ENCODE measurements around the gene PRKN.

The PRKN gene

GRCh38 chr6:162273986-162274385, 453.6 kb downstream of the PRKN start:
- DNase-seq: no peak

DNA sequence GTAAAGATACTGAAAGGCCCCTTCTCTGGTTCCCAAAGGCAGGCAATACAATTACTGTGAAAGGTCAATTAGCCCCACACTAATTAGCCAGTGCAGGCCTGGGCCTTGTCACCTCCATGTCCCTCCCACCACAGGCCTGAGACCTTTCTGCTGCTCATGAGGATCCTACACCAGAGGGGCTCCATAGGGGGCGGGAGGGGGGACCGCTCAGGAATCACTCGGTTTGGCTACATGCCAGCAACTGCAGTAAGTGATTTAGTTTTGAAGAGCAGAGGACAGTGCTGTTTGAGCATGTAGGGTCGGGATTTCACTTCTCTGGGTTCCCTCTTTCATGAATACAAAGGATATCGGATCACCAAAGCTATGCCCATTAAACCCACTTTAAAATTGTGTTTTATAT, 455.6 kb downstream of the PRKN start:
- DNase-seq: no peak

GRCh38 chr6:162270966-162271365, 456.6 kb downstream of the PRKN start:
- DNase-seq: no peak

GRCh38 chr6:162267641-162268040, 459.9 kb downstream of the PRKN start:
- no peak for DNase-seq

DNA sequence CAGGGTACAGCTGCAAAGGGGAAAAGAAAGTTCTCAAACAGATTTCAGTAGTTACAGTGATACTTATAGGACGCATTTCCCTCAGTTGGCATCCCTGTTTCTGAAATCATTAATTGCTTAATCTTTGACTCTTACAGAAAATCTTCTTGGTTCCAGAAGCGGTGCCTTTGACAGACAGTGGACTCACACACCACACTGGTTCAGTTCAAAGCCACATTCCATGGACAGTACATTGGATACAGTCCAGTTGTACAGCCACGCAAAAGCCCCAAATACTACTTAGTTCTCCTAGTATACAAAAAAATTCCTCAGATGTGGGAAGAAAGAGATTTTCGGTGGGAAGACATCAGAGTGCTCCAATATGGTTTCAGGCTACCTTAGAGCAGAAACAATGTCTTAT, 460.4 kb downstream of the PRKN start:
- no peak for DNase-seq

GRCh38 chr6:162264581-162264980, 463.0 kb downstream of the PRKN start:
- DNase-seq: no peak

DNA sequence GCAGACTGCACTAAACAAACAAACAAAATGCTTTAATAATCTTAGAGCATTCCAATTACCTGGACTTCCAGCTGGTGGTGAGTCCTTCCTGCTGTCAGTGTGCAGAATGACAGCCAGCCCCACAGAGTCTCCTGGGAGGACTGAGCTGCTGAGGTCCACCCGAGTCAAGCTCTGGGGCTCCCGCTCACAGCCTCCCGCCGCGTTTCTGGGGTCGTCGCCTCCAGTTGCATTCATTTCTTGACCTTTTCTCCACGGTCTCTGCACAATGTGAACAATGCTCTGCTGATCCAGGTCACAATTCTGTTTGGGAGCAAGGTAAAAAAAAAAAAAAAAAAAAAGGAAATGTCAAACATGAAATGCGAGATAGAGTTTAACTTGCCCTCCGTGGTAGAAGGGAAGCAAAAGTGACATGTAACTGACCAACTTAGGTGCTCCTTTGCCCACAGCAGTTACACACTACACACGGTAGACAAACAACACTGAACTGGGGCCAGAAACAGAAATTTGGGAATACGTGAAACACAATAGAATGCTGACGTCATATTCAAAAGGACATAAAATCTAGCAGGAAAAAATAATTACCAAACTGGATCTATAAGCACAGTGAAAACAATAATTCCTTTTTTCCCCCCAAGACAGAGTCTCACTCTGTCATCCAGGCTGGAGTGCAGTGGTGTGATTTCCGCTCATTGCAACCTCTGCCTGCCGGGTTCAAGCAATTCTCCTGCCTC, 464.9 kb downstream of the PRKN start:
- DNase-seq: no peak

- DNase-seq: no peak
Observed at GRCh38 chr6:162261598-162261997, 466.0 kb downstream of the PRKN start.

GRCh38 chr6:162260027-162260426, 467.5 kb downstream of the PRKN start:
- no peak for DNase-seq

GRCh38 chr6:162258647-162259046, 468.9 kb downstream of the PRKN start:
- DNase-seq: no peak

- no peak for DNase-seq
Observed at GRCh38 chr6:162256361-162256760, 471.2 kb downstream of the PRKN start.

- no peak for DNase-seq
Observed at GRCh38 chr6:162251257-162251656, 476.3 kb downstream of the PRKN start.

GRCh38 chr6:162249907-162250642, 477.5 kb downstream of the PRKN start:
- DNase-seq: no peak

DNA sequence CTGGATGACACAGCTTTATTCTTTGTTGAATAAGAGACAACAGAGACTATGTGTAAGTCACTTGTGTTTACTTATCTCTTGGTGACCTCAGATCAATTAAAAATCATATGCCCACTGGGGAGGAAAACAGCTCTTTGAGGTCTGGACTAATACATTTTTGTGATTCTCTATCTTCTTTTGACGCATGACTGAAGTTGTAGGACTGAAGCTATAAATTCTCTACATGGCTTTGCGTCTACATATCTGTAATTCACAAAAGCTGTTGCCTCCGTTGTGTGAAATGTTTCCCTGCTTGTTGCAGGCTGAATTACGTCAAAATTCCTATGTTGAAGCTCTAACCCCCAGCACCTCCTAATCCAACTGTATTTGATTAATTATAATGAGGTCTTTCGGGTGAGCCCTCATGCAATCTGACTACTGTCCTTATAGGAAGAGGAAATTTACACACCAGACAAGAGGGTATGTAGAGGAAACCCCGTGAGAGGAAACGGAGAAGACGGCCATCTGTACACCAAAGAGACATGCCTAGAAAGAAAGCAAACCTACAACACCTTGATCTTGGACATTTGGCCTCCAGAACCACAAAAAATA, 481.6 kb downstream of the PRKN start:
- no peak for DNase-seq

DNA sequence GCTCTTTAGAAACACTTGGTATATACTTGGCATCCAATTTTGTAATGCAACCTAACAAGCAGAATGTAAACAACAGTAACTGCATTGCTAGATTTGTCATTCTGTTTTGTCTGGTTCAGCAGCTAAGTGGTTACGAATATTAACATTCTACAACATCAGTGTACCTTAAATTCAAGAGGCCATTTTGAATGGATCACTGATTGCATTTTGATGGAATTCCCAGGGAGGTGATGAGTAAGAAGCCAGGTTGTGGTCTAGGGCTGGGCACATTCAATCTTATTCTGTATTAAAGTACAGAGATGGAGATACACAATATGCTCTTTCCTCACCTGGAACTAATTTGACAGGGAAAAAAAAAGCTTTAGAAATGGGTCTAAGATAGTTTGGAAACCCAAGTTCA, 483.5 kb downstream of the PRKN start:
- no peak for DNase-seq

DNA sequence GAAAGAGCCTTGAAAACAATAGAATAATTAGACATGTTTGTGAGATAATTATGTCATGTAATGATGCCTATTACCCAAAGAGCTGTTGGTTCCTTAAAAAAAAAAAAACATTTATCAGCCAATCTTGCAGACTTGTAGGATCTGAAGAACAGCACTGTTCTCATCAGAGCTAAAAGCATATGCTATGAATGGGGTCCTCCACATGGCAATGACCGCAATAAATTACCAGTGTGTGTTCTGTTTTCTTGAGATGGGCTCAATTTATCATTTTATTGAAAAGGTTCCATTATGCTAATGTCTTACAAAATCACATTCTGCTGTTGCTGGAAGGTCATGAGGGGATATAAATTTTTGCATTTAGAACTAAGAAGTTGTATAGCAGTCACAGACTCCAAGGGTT, 484.7 kb downstream of the PRKN start:
- DNase-seq: no peak

DNA sequence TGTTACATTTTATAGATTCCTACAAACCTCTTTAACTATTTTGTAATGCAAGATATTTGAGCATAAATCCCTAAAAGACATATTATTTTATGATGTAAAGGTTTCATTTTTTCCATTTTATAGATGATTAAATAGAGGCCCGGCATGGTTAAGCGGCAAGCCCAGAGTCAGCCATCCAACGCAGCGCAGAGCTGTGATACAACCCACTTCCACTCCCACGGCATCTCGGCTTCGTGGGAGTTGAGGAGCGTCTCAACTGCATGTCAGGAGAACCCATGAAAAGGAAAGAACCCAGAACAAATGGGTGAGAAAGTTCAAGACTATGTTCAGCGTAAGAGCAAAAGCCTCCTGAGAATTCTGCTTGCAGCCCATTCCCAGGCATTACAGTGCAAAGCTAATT, 488.2 kb downstream of the PRKN start:
- DNase-seq: no peak

- no peak for DNase-seq
Observed at GRCh38 chr6:162238675-162239074, 488.9 kb downstream of the PRKN start.

GRCh38 chr6:162237331-162237730, 490.2 kb downstream of the PRKN start:
- no peak for DNase-seq

- DNase-seq: no peak
Observed at GRCh38 chr6:162234631-162235030, 492.9 kb downstream of the PRKN start.

GRCh38 chr6:162230147-162230752, 497.3 kb downstream of the PRKN start:
- no peak for DNase-seq

DNA sequence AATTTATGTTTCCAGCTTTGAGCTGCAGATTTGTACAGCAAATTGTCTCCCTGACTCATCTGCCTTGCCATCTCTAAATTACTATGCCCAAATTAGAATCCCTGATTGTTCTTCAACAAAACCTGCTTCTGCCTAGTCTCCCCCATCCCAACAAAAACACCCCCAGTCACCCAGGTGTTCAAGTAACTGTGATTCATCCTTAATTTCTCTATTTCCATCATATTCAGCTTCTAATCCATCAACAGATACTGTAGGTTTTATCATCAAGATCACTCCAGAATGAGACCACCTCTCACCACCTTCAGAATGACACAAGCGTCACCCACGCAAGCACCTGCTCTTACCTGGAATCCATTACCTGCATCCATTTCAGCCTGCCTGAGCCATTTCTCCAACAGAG, 498.5 kb downstream of the PRKN start:
- no peak for DNase-seq

DNA sequence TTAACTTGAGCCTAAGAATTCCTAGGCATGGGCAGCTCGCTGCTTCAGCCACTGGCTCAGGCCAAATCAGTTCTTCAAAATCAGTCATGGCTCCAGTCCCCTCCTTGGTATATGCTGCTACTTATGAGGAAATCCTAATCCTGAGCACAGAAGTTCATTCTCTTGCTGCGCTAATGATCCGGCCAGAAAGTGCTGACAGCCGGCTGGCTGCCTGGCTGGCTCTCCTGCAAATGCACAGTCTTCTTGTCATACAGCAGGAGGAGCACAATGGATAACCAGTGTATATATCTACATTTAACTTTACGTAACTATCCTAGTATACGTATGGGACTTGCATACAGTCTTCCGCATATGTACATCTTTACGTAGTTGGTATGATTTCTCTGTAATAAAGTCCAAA, 500.8 kb downstream of the PRKN start:
- no peak for DNase-seq

GRCh38 chr6:162222521-162222920, 505.0 kb downstream of the PRKN start:
- DNase-seq: no peak
